ENCODE data around the gene GGTLC1. TPM values are rescaled to one million over a fixed set of nuclear protein-coding genes. Genes with fewer than 3 reads are reported as not detected.
"Not testable (repeated sequence)": the region's sequence is repeated elsewhere in the genome, so short reads cannot be mapped to it uniquely, and the experiment has no call there.

Gene GGTLC1
- total RNA-seq, 1 experiment from 2014 or later = not detected

DNA sequence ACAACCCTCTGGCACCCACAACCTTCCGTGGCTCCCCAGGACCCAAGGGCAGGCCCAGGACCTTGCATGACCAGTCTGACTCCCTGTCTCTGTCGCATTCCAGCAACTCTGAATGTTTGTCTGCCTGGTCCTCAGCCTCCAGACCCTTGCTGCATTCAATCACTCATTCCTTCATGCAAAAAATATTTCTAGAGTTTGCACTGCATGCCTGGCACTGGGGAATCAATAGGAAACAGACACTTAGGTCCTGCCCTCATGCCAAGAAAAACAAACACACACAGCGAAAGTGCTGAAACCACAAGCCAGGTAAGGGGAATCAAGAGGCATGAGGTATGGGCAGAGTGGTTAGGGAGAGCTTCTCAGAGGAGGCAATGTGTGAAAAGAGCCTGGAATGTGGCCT lies 1.9 kb downstream of the GGTLC1 start:
- not testable (repeated sequence) for H3K4me3 Mint-ChIP-seq; H3K4me1 Mint-ChIP-seq; H3K27me3 Mint-ChIP-seq (ENCODE audit: low read depth); H3K9me3 Mint-ChIP-seq; H2BK12ac ChIP-seq (ENCODE audit: insufficient read length, low read depth, low read length); H3K27ac Mint-ChIP-seq; H3K79me1 ChIP-seq (ENCODE audit: insufficient read depth, low read depth, low read length, poor library complexity, severe bottlenecking); H3K9ac ChIP-seq (ENCODE audit: extremely low read depth, insufficient read length, low read length); H2BK20ac ChIP-seq (ENCODE audit: low read depth, low read length, poor library complexity, severe bottlenecking); H3K4ac ChIP-seq (ENCODE audit: low read depth, low read length); H4K91ac ChIP-seq (ENCODE audit: insufficient read length, low read depth, low read length); H3T11ph ChIP-seq (ENCODE audit: low read length); H3K79me2 ChIP-seq (ENCODE audit: insufficient read depth, low read length); H4K8ac ChIP-seq (replicated peaks; ENCODE audit: insufficient read length, low read depth, low read length); H3K4me1 ChIP-seq (ENCODE audit: insufficient read depth, low read length); H4K5ac ChIP-seq (ENCODE audit: insufficient read length, low read depth, low read length); H3K18ac ChIP-seq (ENCODE audit: insufficient read length, low read depth, low read length); H3K14ac ChIP-seq (ENCODE audit: insufficient read depth, low read length); H3K56ac ChIP-seq (ENCODE audit: insufficient read length, low read depth, low read length); H2AFZ ChIP-seq (ENCODE audit: low read length); H2BK15ac ChIP-seq (ENCODE audit: low read depth, low read length); H3K23ac ChIP-seq (ENCODE audit: insufficient read length, low read depth, low read length); H2BK120ac ChIP-seq (ENCODE audit: low read depth, low read length, poor library complexity, severe bottlenecking); H3K23me2 ChIP-seq (ENCODE audit: insufficient read length, low read depth, low read length, poor library complexity, severe bottlenecking); H3K36me3 Mint-ChIP-seq (ENCODE audit: insufficient read depth in 1 of 3, low read depth in 3 of 3); H3K9me3 ChIP-seq (ENCODE audit: control insufficient read depth, low read depth, low read length); H2BK5ac ChIP-seq (ENCODE audit: insufficient read length, low read length); H3K27me3 ChIP-seq (ENCODE audit: insufficient read depth, low read length); H3K27ac ChIP-seq (ENCODE audit: insufficient read length, low read depth, low read length); H3K4me2 ChIP-seq (ENCODE audit: insufficient read depth, insufficient read length, low read length); H4K20me1 ChIP-seq (ENCODE audit: control insufficient read depth, insufficient read depth, insufficient read length); H2AK5ac ChIP-seq (ENCODE audit: insufficient read length, low read length)
- no CpG with 5 or more reads among the region's 3 CpGs for WGBS (ENCODE audit: extremely low coverage, insufficient read length, low lambda C conversion rate)
- DNase-seq = peak; percentile 0

GRCh38 chr20:23986310-23986709 lies 2.3 kb downstream of the GGTLC1 start:
- not testable (repeated sequence) for H3K4me2 ChIP-seq (ENCODE audit: insufficient read depth, insufficient read length, low read length); H3K79me1 ChIP-seq (ENCODE audit: insufficient read depth, low read depth, low read length, poor library complexity, severe bottlenecking); H2BK120ac ChIP-seq (ENCODE audit: low read depth, low read length, poor library complexity, severe bottlenecking); H3K9me3 Mint-ChIP-seq; H3K4me1 ChIP-seq (ENCODE audit: insufficient read depth, low read length); H3K23me2 ChIP-seq (ENCODE audit: insufficient read length, low read depth, low read length, poor library complexity, severe bottlenecking); H2BK12ac ChIP-seq (ENCODE audit: insufficient read length, low read depth, low read length); H3K4me3 Mint-ChIP-seq; H3K4ac ChIP-seq (ENCODE audit: low read depth, low read length); H4K5ac ChIP-seq (ENCODE audit: insufficient read length, low read depth, low read length); H2BK15ac ChIP-seq (ENCODE audit: low read depth, low read length); H3K23ac ChIP-seq (ENCODE audit: insufficient read length, low read depth, low read length); H3K9ac ChIP-seq (ENCODE audit: extremely low read depth, insufficient read length, low read length); H2BK20ac ChIP-seq (ENCODE audit: low read depth, low read length, poor library complexity, severe bottlenecking); H3K27ac Mint-ChIP-seq; H3K27ac ChIP-seq (ENCODE audit: insufficient read length, low read depth, low read length); H3K18ac ChIP-seq (ENCODE audit: insufficient read length, low read depth, low read length); H3T11ph ChIP-seq (ENCODE audit: low read length); H3K27me3 Mint-ChIP-seq (ENCODE audit: low read depth); H3K9me3 ChIP-seq (ENCODE audit: control insufficient read depth, low read depth, low read length); H2BK5ac ChIP-seq (ENCODE audit: insufficient read length, low read length); H3K56ac ChIP-seq (ENCODE audit: insufficient read length, low read depth, low read length); H4K8ac ChIP-seq (replicated peaks; ENCODE audit: insufficient read length, low read depth, low read length); H3K27me3 ChIP-seq (ENCODE audit: insufficient read depth, low read length); H2AFZ ChIP-seq (ENCODE audit: low read length); H4K91ac ChIP-seq (ENCODE audit: insufficient read length, low read depth, low read length); H3K36me3 Mint-ChIP-seq (ENCODE audit: insufficient read depth in 1 of 3, low read depth in 3 of 3); H4K20me1 ChIP-seq (ENCODE audit: control insufficient read depth, insufficient read depth, insufficient read length); H2AK5ac ChIP-seq (ENCODE audit: insufficient read length, low read length); H3K79me2 ChIP-seq (ENCODE audit: insufficient read depth, low read length); H3K14ac ChIP-seq (ENCODE audit: insufficient read depth, low read length); H3K4me1 Mint-ChIP-seq
- no CpG with 5 or more reads among the region's 14 CpGs for WGBS (ENCODE audit: extremely low coverage, insufficient read length, low lambda C conversion rate)
- peak; percentile 5 for DNase-seq
